NOMO-1 (cell line): ENCODE results near the gene RELT.

Source experiments
- DNase-seq, 2 experiments: peaks; one replicate each; lab custom pipeline; 2025; ENCODE audit not compliant: unreplicated experiment in 2 of 2; lab: John Stamatoyannopoulos, UW

RELT gene

GRCh38 chr11:73389916-73390315 is 13.7 kb downstream of the RELT start:
- DNase-seq: no peak

GRCh38 chr11:73390601-73391565 is 14.7 kb downstream of the RELT start:
- DNase-seq: no peak

- no peak for DNase-seq
Measured at GRCh38 chr11:73391665-73392064, 15.5 kb downstream of the RELT start.

GRCh38 chr11:73392108-73393010 is 16.2 kb downstream of the RELT start:
- DNase-seq: no peak

- DNase-seq: no peak
Measured at GRCh38 chr11:73393011-73393380, 16.8 kb downstream of the RELT start.

- DNase-seq: peak; percentile 60 to 61
Measured at GRCh38 chr11:73393479-73394415, 17.5 kb downstream of the RELT start.

GRCh38 chr11:73394416-73395296 is 18.5 kb downstream of the RELT start:
- DNase-seq: no peak

- DNase-seq: no peak
Measured at GRCh38 chr11:73395297-73396208, 19.4 kb downstream of the RELT start.

GRCh38 chr11:73396251-73396930 is 20.2 kb downstream of the RELT start:
- no peak for DNase-seq

- DNase-seq: no peak
Measured at GRCh38 chr11:73396985-73397384, 20.8 kb downstream of the RELT start.

GRCh38 chr11:73397468-73398131 is 21.4 kb downstream of the RELT start:
- no peak for DNase-seq

GRCh38 chr11:73398132-73398526 is 21.9 kb downstream of the RELT start:
- DNase-seq: no peak

- no peak for DNase-seq
Measured at GRCh38 chr11:73398721-73399120, 22.5 kb downstream of the RELT start.

- DNase-seq: no peak
Measured at GRCh38 chr11:73399159-73399590, 23.0 kb downstream of the RELT start.

- no peak for DNase-seq
Measured at GRCh38 chr11:73399636-73400035, 23.4 kb downstream of the RELT start.

GRCh38 chr11:73400293-73400692 is 24.1 kb downstream of the RELT start:
- DNase-seq: no peak

GRCh38 chr11:73401217-73401923 is 25.2 kb downstream of the RELT start:
- DNase-seq: no peak
